Stimulated activated CD4-positive, alpha-beta T cell treated with anti-CD3 and anti-CD28 coated beads, Interleukin-1b, Interleukin-23, amount 100 ng/mL, for 4 hours (primary cell): ENCODE results near the gene GSTM3.

Experiments used
- DNase-seq, 2 donors: peaks; one replicate each; pipeline ENCODE4 v3.0.0-alpha.2; 2020; ENCODE audit warnings: low read depth in 2 of 2

GSTM3 gene

GRCh38 chr1:109740615-109741373 lies at the start of gene GSTM3:
Gene GSTM3 (minus strand): TSS chr1:109741038. CDS start chr1:109740287, 751 bp downstream.
- DNase-seq, result no peak

GRCh38 chr1:109790329-109790728 lies 49.5 kb upstream of the GSTM3 start:
- no peak for DNase-seq

GRCh38 chr1:109789551-109790180 lies 48.8 kb upstream of the GSTM3 start:
- no peak for DNase-seq

- no peak for DNase-seq
These were observed 48.1 kb upstream of the GSTM3 start for GRCh38 chr1:109788695-109789521.

GRCh38 chr1:109787845-109788601 lies 47.2 kb upstream of the GSTM3 start:
- no peak for DNase-seq

- no peak for DNase-seq
These were observed 46.5 kb upstream of the GSTM3 start for GRCh38 chr1:109787211-109787844.

GRCh38 chr1:109786531-109787021 lies 45.7 kb upstream of the GSTM3 start:
- DNase-seq, result no peak

- no peak for DNase-seq
These were observed 45.3 kb upstream of the GSTM3 start for GRCh38 chr1:109786112-109786480.

- DNase-seq, result no peak
These were observed 44.7 kb upstream of the GSTM3 start for GRCh38 chr1:109785446-109786111.

- no peak for DNase-seq
These were observed 43.9 kb upstream of the GSTM3 start for GRCh38 chr1:109784551-109785252.

GRCh38 chr1:109783436-109783835 lies 42.6 kb upstream of the GSTM3 start:
- DNase-seq, result no peak

GRCh38 chr1:109782927-109783326 lies 42.1 kb upstream of the GSTM3 start:
- no peak for DNase-seq

GRCh38 chr1:109782514-109782913 lies 41.7 kb upstream of the GSTM3 start:
- no peak for DNase-seq

- no peak for DNase-seq
These were observed 41.0 kb upstream of the GSTM3 start for GRCh38 chr1:109781806-109782205.

- no peak for DNase-seq
These were observed 40.1 kb upstream of the GSTM3 start for GRCh38 chr1:109780982-109781381.

- DNase-seq, result no peak
These were observed 37.3 kb upstream of the GSTM3 start for GRCh38 chr1:109777980-109778625.

GRCh38 chr1:109777436-109777835 lies 36.6 kb upstream of the GSTM3 start:
- no peak for DNase-seq

- DNase-seq, result peak; percentile 59 to 71
These were observed 36.1 kb upstream of the GSTM3 start for GRCh38 chr1:109776911-109777310.

- no peak for DNase-seq
These were observed 35.5 kb upstream of the GSTM3 start for GRCh38 chr1:109776206-109776835.
